GM21526 (cell line): Measurements from ENCODE around the gene HECW1.

Experiments used
- ATAC-seq: cut with Tn5 transposase; IDR thresholded peaks from one replicate; pipeline ENCODE4 v1.9.1; 2021; ENCODE audit warnings: moderate library complexity; ENCODE audit not compliant: unreplicated experiment, low FRiP score

The HECW1 gene

GRCh38 chr7:43517464-43517863 is 405.0 kb downstream of the HECW1 start:
- no peak for ATAC-seq

GRCh38 chr7:43520201-43520600 is 407.8 kb downstream of the HECW1 start:
- ATAC-seq: no peak

- ATAC-seq: no peak
Measured at GRCh38 chr7:43522406-43523156, 410.1 kb downstream of the HECW1 start.

GRCh38 chr7:43528576-43529354 is 416.3 kb downstream of the HECW1 start:
- no peak for ATAC-seq

GRCh38 chr7:43530553-43531410 is 418.3 kb downstream of the HECW1 start:
- ATAC-seq: no peak

GRCh38 chr7:43531700-43532099 is 419.3 kb downstream of the HECW1 start:
- ATAC-seq: no peak

GRCh38 chr7:43533801-43534479 is 421.5 kb downstream of the HECW1 start:
- ATAC-seq: no peak

- ATAC-seq: no peak
Measured at GRCh38 chr7:43535031-43535451, 422.6 kb downstream of the HECW1 start.

GRCh38 chr7:43535810-43536585 is 423.6 kb downstream of the HECW1 start:
- no peak for ATAC-seq

- ATAC-seq: no peak
Measured at GRCh38 chr7:43536773-43537172, 424.3 kb downstream of the HECW1 start.

GRCh38 chr7:43537765-43538403 is 425.4 kb downstream of the HECW1 start:
- no peak for ATAC-seq

- ATAC-seq: no peak
Measured at GRCh38 chr7:43538404-43538771, 425.9 kb downstream of the HECW1 start.

GRCh38 chr7:43540471-43540870 is 428.0 kb downstream of the HECW1 start:
- ATAC-seq: no peak

GRCh38 chr7:43542716-43543115 is 430.3 kb downstream of the HECW1 start:
- no peak for ATAC-seq

- no peak for ATAC-seq
Measured at GRCh38 chr7:43546231-43546630, 433.8 kb downstream of the HECW1 start.

- no peak for ATAC-seq
Measured at GRCh38 chr7:43550427-43550826, 438.0 kb downstream of the HECW1 start.

- ATAC-seq: no peak
Measured at GRCh38 chr7:43552122-43552521, 439.7 kb downstream of the HECW1 start.

GRCh38 chr7:43553999-43554398 is 441.6 kb downstream of the HECW1 start:
- ATAC-seq: no peak

- no peak for ATAC-seq
Measured at GRCh38 chr7:43554423-43554822, 442.0 kb downstream of the HECW1 start.
